ENCODE results near the gene SETD9. TPM values are rescaled to one million over a fixed set of nuclear protein-coding genes. Genes with fewer than 3 reads are reported as not detected.
A peak's percentile ranks its signal among the peaks of the same experiment; 100 is the strongest.

SETD9 gene
- total and polyA plus RNA-seq, 4 donors: 3.1 to 10.1 (median 6.1) TPM

DNA sequence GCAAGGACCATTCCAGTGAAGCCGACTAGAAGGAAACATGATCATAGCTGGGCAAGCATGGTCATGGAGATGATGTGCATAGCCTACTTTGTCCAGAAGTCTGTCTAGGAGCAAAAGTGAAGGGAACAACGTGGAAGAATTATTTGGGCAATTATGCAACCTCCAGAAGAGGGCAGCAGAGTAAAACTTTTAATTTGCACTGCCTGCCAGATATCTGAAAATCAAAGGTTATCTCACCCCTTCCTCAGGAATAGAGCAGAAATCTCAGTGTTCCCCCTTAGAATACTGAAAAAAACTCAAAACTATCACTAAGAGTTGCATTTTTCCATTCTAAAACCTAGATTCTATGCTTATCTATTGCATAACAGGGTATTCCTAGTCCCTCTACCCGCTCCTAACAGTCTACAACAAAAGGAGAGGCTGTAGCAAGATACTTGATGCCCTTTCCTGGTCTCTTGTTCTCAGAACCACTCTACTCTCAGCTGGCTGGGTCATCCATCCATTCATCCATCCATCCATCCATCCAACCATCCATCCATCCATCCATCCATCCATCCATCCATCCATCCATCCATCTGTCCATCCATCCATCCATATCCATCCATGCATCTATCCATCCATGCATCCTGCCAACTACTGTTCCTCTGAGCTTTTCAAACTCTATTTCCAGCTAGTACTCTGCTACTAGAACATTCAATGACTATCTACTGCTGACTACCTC, 8.4 kb upstream of the SETD9 start:
- WGBS: 34% methylated on average over 3 of the region's 3 CpGs
- Histone ChIP-seq H3K9ac (ENCODE audit: low read depth in 1 of 2, low read length in 2 of 2) (no peak overlapping the region), H3K36me3 (ENCODE audit: control insufficient read depth in 4 of 4, insufficient read depth in 3 of 4, low read depth in 1 of 4, low read length in 3 of 4) (no peaks in the 10 kb centered on the region), H3K27ac (ENCODE audit: low read depth in 1 of 2, low read length in 2 of 2) (no peak overlapping the region), H3K27me3 (ENCODE audit: control insufficient read depth in 4 of 4, insufficient read depth in 4 of 4, low read length in 3 of 4) (no peaks in the 10 kb centered on the region), H3K4me3 (ENCODE audit: low read depth in 1 of 3, low read length in 3 of 3) (no peak overlapping the region), H3K9me3 (ENCODE audit: control insufficient read depth in 4 of 4, low read length in 3 of 4) (no peaks in the 10 kb centered on the region), H3K4me1 (ENCODE audit: control insufficient read depth in 4 of 4, insufficient read depth in 4 of 4, low read length in 3 of 4) (peaks cover 0 to 3% (median 0%) of the 10 kb centered on the region in 4 donors)
- TF ChIP-seq, protein P1, sequence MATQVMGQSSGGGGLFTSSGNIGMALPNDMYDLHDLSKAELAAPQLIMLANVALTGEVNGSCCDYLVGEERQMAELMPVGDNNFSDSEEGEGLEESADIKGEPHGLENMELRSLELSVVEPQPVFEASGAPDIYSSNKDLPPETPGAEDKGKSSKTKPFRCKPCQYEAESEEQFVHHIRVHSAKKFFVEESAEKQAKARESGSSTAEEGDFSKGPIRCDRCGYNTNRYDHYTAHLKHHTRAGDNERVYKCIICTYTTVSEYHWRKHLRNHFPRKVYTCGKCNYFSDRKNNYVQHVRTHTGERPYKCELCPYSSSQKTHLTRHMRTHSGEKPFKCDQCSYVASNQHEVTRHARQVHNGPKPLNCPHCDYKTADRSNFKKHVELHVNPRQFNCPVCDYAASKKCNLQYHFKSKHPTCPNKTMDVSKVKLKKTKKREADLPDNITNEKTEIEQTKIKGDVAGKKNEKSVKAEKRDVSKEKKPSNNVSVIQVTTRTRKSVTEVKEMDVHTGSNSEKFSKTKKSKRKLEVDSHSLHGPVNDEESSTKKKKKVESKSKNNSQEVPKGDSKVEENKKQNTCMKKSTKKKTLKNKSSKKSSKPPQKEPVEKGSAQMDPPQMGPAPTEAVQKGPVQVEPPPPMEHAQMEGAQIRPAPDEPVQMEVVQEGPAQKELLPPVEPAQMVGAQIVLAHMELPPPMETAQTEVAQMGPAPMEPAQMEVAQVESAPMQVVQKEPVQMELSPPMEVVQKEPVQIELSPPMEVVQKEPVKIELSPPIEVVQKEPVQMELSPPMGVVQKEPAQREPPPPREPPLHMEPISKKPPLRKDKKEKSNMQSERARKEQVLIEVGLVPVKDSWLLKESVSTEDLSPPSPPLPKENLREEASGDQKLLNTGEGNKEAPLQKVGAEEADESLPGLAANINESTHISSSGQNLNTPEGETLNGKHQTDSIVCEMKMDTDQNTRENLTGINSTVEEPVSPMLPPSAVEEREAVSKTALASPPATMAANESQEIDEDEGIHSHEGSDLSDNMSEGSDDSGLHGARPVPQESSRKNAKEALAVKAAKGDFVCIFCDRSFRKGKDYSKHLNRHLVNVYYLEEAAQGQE (IDR thresholded peaks at IDR 0.05): no peak
- TF ChIP-seq TAF1 (conservative IDR thresholded peaks at IDR 0.05) (no peak), EGR1 (IDR thresholded peaks at IDR 0.05; ENCODE audit: low read depth in 2 of 2) (no peak), FOXA1 (IDR thresholded peaks at IDR 0.05) (no peak), YY1 (IDR thresholded peaks at IDR 0.05) (no peak), NR2F2 (IDR thresholded peaks at IDR 0.05) (no peak), GABPA (IDR thresholded peaks at IDR 0.05 in 1 of 2, conservative IDR thresholded peaks at IDR 0.05 in 1 of 2) (no peak), RAD21 (IDR thresholded peaks at IDR 0.05) (peak; percentile 90 to 92), HNF4G (IDR thresholded peaks at IDR 0.05) (no peak), JUND (IDR thresholded peaks at IDR 0.05) (no peak), RXRA (IDR thresholded peaks at IDR 0.05) (no peak)
- TF ChIP-seq, protein P2, sequence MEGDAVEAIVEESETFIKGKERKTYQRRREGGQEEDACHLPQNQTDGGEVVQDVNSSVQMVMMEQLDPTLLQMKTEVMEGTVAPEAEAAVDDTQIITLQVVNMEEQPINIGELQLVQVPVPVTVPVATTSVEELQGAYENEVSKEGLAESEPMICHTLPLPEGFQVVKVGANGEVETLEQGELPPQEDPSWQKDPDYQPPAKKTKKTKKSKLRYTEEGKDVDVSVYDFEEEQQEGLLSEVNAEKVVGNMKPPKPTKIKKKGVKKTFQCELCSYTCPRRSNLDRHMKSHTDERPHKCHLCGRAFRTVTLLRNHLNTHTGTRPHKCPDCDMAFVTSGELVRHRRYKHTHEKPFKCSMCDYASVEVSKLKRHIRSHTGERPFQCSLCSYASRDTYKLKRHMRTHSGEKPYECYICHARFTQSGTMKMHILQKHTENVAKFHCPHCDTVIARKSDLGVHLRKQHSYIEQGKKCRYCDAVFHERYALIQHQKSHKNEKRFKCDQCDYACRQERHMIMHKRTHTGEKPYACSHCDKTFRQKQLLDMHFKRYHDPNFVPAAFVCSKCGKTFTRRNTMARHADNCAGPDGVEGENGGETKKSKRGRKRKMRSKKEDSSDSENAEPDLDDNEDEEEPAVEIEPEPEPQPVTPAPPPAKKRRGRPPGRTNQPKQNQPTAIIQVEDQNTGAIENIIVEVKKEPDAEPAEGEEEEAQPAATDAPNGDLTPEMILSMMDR (IDR thresholded peaks at IDR 0.05; ENCODE audit: low read depth, low read length, missing input control): peak; percentile 75
- TF ChIP-seq, protein P3, sequence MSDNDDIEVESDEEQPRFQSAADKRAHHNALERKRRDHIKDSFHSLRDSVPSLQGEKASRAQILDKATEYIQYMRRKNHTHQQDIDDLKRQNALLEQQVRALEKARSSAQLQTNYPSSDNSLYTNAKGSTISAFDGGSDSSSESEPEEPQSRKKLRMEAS (IDR thresholded peaks at IDR 0.05): no peak
- TF ChIP-seq, protein P4, sequence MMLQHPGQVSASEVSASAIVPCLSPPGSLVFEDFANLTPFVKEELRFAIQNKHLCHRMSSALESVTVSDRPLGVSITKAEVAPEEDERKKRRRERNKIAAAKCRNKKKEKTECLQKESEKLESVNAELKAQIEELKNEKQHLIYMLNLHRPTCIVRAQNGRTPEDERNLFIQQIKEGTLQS (IDR thresholded peaks at IDR 0.05): no peak
- TF ChIP-seq, protein P5, sequence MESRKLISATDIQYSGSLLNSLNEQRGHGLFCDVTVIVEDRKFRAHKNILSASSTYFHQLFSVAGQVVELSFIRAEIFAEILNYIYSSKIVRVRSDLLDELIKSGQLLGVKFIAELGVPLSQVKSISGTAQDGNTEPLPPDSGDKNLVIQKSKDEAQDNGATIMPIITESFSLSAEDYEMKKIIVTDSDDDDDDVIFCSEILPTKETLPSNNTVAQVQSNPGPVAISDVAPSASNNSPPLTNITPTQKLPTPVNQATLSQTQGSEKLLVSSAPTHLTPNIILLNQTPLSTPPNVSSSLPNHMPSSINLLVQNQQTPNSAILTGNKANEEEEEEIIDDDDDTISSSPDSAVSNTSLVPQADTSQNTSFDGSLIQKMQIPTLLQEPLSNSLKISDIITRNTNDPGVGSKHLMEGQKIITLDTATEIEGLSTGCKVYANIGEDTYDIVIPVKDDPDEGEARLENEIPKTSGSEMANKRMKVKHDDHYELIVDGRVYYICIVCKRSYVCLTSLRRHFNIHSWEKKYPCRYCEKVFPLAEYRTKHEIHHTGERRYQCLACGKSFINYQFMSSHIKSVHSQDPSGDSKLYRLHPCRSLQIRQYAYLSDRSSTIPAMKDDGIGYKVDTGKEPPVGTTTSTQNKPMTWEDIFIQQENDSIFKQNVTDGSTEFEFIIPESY (IDR thresholded peaks at IDR 0.05): no peak
- DNase-seq (ENCODE audit: low spot score): peak; percentile 36

All from liver (tissue), 9 donors.